ENCODE data around the gene ITSN1. TPM values are rescaled to one million over a fixed set of nuclear protein-coding genes. Genes with fewer than 3 reads are reported as not detected.

ITSN1 gene
- total RNA-seq, 3 donors from 2014 or later = 39.5 to 113 (median 58.3) TPM

- Histone ChIP-seq H3K36me3 (no peaks in the 10 kb centered on the region), H3K4me1 (no peaks in the 10 kb centered on the region), H3K9me3 (no peaks in the 10 kb centered on the region), H3K4me3 (no peak overlapping the region), H3K27ac (no peak overlapping the region), H3K27me3 (no peaks in the 10 kb centered on the region)
- no peak for TF ChIP-seq POLR2A (IDR thresholded peaks at IDR 0.05)
- TF ChIP-seq POLR2AphosphoS5 (IDR thresholded peaks at IDR 0.05) = no peak
- TF ChIP-seq, protein P1, sequence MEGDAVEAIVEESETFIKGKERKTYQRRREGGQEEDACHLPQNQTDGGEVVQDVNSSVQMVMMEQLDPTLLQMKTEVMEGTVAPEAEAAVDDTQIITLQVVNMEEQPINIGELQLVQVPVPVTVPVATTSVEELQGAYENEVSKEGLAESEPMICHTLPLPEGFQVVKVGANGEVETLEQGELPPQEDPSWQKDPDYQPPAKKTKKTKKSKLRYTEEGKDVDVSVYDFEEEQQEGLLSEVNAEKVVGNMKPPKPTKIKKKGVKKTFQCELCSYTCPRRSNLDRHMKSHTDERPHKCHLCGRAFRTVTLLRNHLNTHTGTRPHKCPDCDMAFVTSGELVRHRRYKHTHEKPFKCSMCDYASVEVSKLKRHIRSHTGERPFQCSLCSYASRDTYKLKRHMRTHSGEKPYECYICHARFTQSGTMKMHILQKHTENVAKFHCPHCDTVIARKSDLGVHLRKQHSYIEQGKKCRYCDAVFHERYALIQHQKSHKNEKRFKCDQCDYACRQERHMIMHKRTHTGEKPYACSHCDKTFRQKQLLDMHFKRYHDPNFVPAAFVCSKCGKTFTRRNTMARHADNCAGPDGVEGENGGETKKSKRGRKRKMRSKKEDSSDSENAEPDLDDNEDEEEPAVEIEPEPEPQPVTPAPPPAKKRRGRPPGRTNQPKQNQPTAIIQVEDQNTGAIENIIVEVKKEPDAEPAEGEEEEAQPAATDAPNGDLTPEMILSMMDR (IDR thresholded peaks at IDR 0.05) = no peak
- DNase-seq (ENCODE audit: low spot score in 2 of 2) = no peak
- intact Hi-C loops (cut with DNase I; ENCODE audit: low total_unique reads) = no loop called here
Measured at GRCh38 chr21:33685613-33686197, 43.4 kb downstream of the ITSN1 start.

- Histone ChIP-seq H3K9me3 (no peaks in the 10 kb centered on the region), H3K4me3 (no peak overlapping the region), H3K27me3 (no peaks in the 10 kb centered on the region), H3K27ac (no peak overlapping the region), H3K4me1 (no peaks in the 10 kb centered on the region), H3K36me3 (no peaks in the 10 kb centered on the region)
- no peak for DNase-seq (ENCODE audit: low spot score in 2 of 2)
- TF ChIP-seq POLR2AphosphoS5 (IDR thresholded peaks at IDR 0.05) (no peak), POLR2A (IDR thresholded peaks at IDR 0.05) (no peak)
- TF ChIP-seq, protein P1 (IDR thresholded peaks at IDR 0.05) = no peak
- intact Hi-C loops (cut with DNase I; ENCODE audit: low total_unique reads) = no loop called here
Measured at GRCh38 chr21:33686386-33686785, 44.1 kb downstream of the ITSN1 start.

DNA sequence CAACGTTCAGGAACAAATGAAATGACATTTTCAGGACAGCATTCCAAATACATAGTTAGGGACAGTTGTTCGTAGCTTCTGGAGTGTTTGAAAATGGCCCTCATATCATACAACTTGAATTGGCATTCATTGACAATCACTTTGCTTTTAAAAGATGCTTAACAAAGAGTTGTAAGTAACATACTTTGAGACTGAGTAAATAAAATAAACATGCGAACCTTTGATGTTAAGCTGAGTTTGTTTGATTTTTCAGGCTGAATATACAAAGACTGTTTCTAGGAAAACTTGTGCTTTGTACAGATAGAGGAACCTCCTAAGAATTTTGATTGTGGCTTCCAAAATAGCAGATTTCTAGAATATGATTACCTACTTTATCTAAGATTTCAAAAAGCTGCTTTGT, 45.3 kb downstream of the ITSN1 start:
- no peaks in the 10 kb centered on the region for H3K9me3 ChIP-seq
- TF ChIP-seq POLR2AphosphoS5 (IDR thresholded peaks at IDR 0.05) (no peak), POLR2A (IDR thresholded peaks at IDR 0.05) (no peak)
- TF ChIP-seq, protein P1 (IDR thresholded peaks at IDR 0.05) = no peak
- H3K4me1 ChIP-seq = no peaks in the 10 kb centered on the region
- intact Hi-C loops (cut with DNase I; ENCODE audit: low total_unique reads) = no loop called here
- DNase-seq (ENCODE audit: low spot score in 2 of 2) = no peak
- no peak overlapping the region for H3K4me3 ChIP-seq
- H3K27ac ChIP-seq = no peak overlapping the region
- H3K27me3 ChIP-seq = no peaks in the 10 kb centered on the region
- no peaks in the 10 kb centered on the region for H3K36me3 ChIP-seq

DNA sequence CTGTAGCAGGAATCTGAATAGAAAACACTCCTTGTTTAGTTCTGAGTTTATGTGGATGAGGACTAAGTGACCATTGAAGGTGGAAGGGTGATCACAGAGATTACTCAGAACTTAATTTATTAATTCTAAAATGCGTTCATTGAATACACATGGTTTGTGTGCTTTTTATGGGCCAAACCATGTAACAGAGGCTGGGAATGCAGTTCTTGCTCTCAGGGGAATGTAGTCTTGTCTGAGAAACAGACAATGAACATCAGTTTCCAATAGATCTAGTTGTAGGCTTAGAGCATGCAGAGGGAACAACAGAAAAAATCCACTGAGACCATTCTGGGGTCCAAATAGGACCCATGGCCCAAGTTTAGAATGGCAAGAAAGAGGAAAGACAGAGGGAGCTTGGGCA, 46.1 kb downstream of the ITSN1 start:
- Histone ChIP-seq H3K27me3 (no peaks in the 10 kb centered on the region), H3K4me3 (no peak overlapping the region), H3K4me1 (no peaks in the 10 kb centered on the region), H3K36me3 (no peaks in the 10 kb centered on the region), H3K27ac (no peak overlapping the region), H3K9me3 (no peaks in the 10 kb centered on the region)
- no peak for DNase-seq (ENCODE audit: low spot score in 2 of 2)
- TF ChIP-seq, protein P1 (IDR thresholded peaks at IDR 0.05) = no peak
- TF ChIP-seq POLR2A (IDR thresholded peaks at IDR 0.05) = no peak
- no peak for TF ChIP-seq POLR2AphosphoS5 (IDR thresholded peaks at IDR 0.05)
- intact Hi-C loops (cut with DNase I; ENCODE audit: low total_unique reads) = no loop called here

GRCh38 chr21:33690874-33691273, 48.6 kb downstream of the ITSN1 start:
- intact Hi-C loops (cut with DNase I; ENCODE audit: low total_unique reads) = no loop called here
- H3K27ac ChIP-seq = no peak overlapping the region
- no peaks in the 10 kb centered on the region for H3K27me3 ChIP-seq
- TF ChIP-seq POLR2AphosphoS5 (IDR thresholded peaks at IDR 0.05) (no peak), POLR2A (IDR thresholded peaks at IDR 0.05) (no peak)
- TF ChIP-seq, protein P1 (IDR thresholded peaks at IDR 0.05) = no peak
- no peak for DNase-seq (ENCODE audit: low spot score in 2 of 2)
- no peaks in the 10 kb centered on the region for H3K9me3 ChIP-seq
- H3K4me1 ChIP-seq = no peaks in the 10 kb centered on the region
- no peaks in the 10 kb centered on the region for H3K36me3 ChIP-seq
- H3K4me3 ChIP-seq = no peak overlapping the region
